ENCODE measurements around the gene CALML4.
"Not testable (repeated sequence)": the region's sequence is repeated elsewhere in the genome, so short reads cannot be mapped to it uniquely, and the experiment has no call there.

CALML4 gene

GRCh38 chr15:68204776-68205557 is at the start of gene CALML4:
CALML4 (minus strand) TSS chr15:68205332; CDS start chr15:68205247, 85 bp downstream.
- DNase-seq: peak in 2 of 10 donors; percentile 69 to 82
- intact Hi-C loops (cut with DNase I): no loop called here

- intact Hi-C loops (cut with DNase I): loop anchor here (5.0 kb wide), 1 partner anchor 129 kb away; no protein-coding TSS in a partner anchor
- peak in 1 of 10 donors; percentile 35 for DNase-seq
Observed at GRCh38 chr15:68252925-68253534, 47.9 kb upstream of the CALML4 start.

GRCh38 chr15:68249058-68249713 is 44.1 kb upstream of the CALML4 start:
- no peak for DNase-seq
- intact Hi-C loops (cut with DNase I): no loop called here

GRCh38 chr15:68244235-68244634 is 39.1 kb upstream of the CALML4 start:
- DNase-seq: no peak
- intact Hi-C loops (cut with DNase I): no loop called here

- DNase-seq: no peak
- intact Hi-C loops (cut with DNase I): no loop called here
Observed at GRCh38 chr15:68241088-68241935, 36.2 kb upstream of the CALML4 start.

- no peak for DNase-seq
- intact Hi-C loops (cut with DNase I): no loop called here
Observed at GRCh38 chr15:68239025-68239424, 33.9 kb upstream of the CALML4 start.

- intact Hi-C loops (cut with DNase I): no loop called here
- DNase-seq: no peak
Observed at GRCh38 chr15:68235022-68235421, 29.9 kb upstream of the CALML4 start.

- intact Hi-C loops (cut with DNase I); DNase-seq: not testable (repeated sequence)
Observed at GRCh38 chr15:68234520-68234919, 29.4 kb upstream of the CALML4 start.

- DNase-seq: no peak
- intact Hi-C loops (cut with DNase I): no loop called here
Observed at GRCh38 chr15:68234060-68234459, 28.9 kb upstream of the CALML4 start.

GRCh38 chr15:68232937-68233336 is 27.8 kb upstream of the CALML4 start:
- DNase-seq: no peak
- intact Hi-C loops (cut with DNase I): no loop called here

GRCh38 chr15:68232449-68232848 is 27.3 kb upstream of the CALML4 start:
- intact Hi-C loops (cut with DNase I): no loop called here
- DNase-seq: no peak

GRCh38 chr15:68231102-68231818 is 26.1 kb upstream of the CALML4 start:
- intact Hi-C loops (cut with DNase I): no loop called here
- DNase-seq: no peak

- intact Hi-C loops (cut with DNase I): no loop called here
- no peak for DNase-seq
Observed at GRCh38 chr15:68230157-68231100, 25.3 kb upstream of the CALML4 start.

GRCh38 chr15:68229386-68230156 is 24.4 kb upstream of the CALML4 start, which contains the start of gene CLN6:
CLN6 (minus strand) TSS chr15:68229728; CDS start chr15:68229584, 144 bp downstream.
- peak; percentile 66 to 97 (median 82) for DNase-seq
- intact Hi-C loops (cut with DNase I): no loop called here

GRCh38 chr15:68228971-68229385 is 23.8 kb upstream of the CALML4 start:
- DNase-seq: peak in 1 of 10 donors; percentile 52
- intact Hi-C loops (cut with DNase I): no loop called here

GRCh38 chr15:68228143-68228970 is 23.2 kb upstream of the CALML4 start:
- peak in 1 of 10 donors; percentile 67 for DNase-seq
- intact Hi-C loops (cut with DNase I): no loop called here

GRCh38 chr15:68227643-68228142 is 22.6 kb upstream of the CALML4 start:
- peak in 1 of 10 donors; percentile 73 for DNase-seq

More at GRCh38 chr15:68227643-68228142, 22.6 kb upstream of the CALML4 start:
- intact Hi-C loops (cut with DNase I): no loop called here

Data from posterior cingulate gyrus (tissue), 11 donors.